Measurements from ENCODE around the gene MFSD1. TPM values are rescaled to one million over a fixed set of nuclear protein-coding genes. Genes with fewer than 3 reads are reported as not detected.
A peak's percentile ranks its signal among the peaks of the same experiment; 100 is the strongest.

MFSD1 gene
- total and polyA plus RNA-seq, 9 donors, result 24.0 to 38.0 (median 26.8) TPM

DNA sequence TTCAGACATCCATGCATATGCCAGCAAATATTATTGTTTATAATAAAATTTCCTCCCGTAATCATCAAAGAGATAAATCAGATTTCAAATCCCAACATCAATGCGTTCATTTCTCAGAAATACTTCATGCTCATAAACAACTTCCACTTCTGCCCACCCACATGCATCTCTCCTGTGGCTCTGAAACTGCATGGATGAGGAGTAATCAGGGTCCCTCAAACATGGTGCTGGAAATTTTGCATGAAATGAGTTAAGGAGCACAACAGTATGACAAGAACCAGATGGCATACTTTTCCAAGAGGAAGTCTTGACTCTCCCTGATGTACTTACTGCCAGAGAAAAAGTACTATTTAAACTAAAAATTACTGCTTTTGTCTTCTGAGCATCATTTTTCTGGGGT, 26.9 kb upstream of the MFSD1 start:
- no peaks in the 10 kb centered on the region for H3K27me3 ChIP-seq (ENCODE audit: control insufficient read depth, insufficient read depth, low read length)
- DNase-seq, result peak; percentile 59
- H3K4me3 ChIP-seq (ENCODE audit: low read length), result no peak overlapping the region
- no peaks in the 10 kb centered on the region for H3K9me3 ChIP-seq (replicated peaks; ENCODE audit: control insufficient read depth, low read depth, low read length)
- no peaks in the 10 kb centered on the region for H3K36me3 ChIP-seq (ENCODE audit: control insufficient read depth, insufficient read depth, low read length)
- H3K27ac ChIP-seq (ENCODE audit: low read length), result peak overlapping the region; percentile 66
- H3K4me1 ChIP-seq (ENCODE audit: control insufficient read depth, insufficient read depth, low read length), result peaks cover 11% of the 10 kb centered on the region
- no CpG with 5 or more reads among the region's 2 CpGs for WGBS (ENCODE audit: insufficient coverage)

GRCh38 chr3:158775426-158776410, 26.1 kb upstream of the MFSD1 start:
- DNase-seq, result no peak
- Histone ChIP-seq H3K27me3 (ENCODE audit: control insufficient read depth, insufficient read depth, low read length) (no peaks in the 10 kb centered on the region), H3K4me3 (ENCODE audit: low read length) (no peak overlapping the region), H3K4me1 (ENCODE audit: control insufficient read depth, insufficient read depth, low read length) (peaks cover 6% of the 10 kb centered on the region), H3K36me3 (ENCODE audit: control insufficient read depth, insufficient read depth, low read length) (no peaks in the 10 kb centered on the region), H3K9me3 (replicated peaks; ENCODE audit: control insufficient read depth, low read depth, low read length) (no peaks in the 10 kb centered on the region), H3K27ac (ENCODE audit: low read length) (no peak overlapping the region)
- 100% methylated on average over 2 of the region's 3 CpGs for WGBS (ENCODE audit: insufficient coverage)

GRCh38 chr3:158776531-158776930, 25.3 kb upstream of the MFSD1 start:
- 100% methylated on average over 3 of the region's 7 CpGs for WGBS (ENCODE audit: insufficient coverage)
- H3K4me3 ChIP-seq (ENCODE audit: low read length), result no peak overlapping the region
- H3K27ac ChIP-seq (ENCODE audit: low read length), result no peak overlapping the region

DNA sequence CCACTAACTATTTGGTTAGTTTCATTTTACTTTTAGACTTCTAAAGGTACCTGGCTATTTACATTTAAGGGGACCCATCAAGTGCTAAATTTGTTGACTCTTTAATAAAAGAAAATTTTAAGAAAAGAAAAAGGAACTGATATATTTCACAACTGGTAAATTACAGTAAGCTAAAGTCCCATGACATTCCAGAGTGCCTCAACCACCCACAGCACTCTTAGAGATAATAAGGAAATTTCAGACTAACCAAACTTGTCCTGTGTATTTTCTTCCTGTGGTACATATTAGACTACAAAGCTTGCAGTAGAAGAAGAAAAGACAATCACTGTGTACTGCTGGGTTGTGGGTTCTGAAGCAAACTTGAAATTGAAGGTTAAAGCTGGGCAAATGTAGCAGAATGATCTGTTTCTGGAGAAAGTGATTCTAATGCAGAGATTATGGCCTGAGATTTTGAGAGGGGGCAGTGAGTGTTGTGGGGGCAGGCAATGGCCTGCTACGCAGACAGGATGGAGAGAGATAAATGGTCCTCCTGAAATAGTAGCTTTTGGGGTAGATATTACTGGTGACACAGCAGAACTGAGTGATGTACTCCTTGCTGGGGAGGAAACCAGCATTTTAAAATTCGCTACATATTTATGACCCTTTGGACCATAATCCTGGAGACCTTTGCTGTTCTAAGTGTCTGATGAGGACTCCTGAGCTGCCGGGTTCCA, 24.5 kb upstream of the MFSD1 start:
- Histone ChIP-seq H3K27ac (ENCODE audit: low read length) (no peak overlapping the region), H3K4me3 (ENCODE audit: low read length) (no peak overlapping the region), H3K27me3 (ENCODE audit: control insufficient read depth, insufficient read depth, low read length) (no peaks in the 10 kb centered on the region), H3K9me3 (replicated peaks; ENCODE audit: control insufficient read depth, low read depth, low read length) (no peaks in the 10 kb centered on the region), H3K36me3 (ENCODE audit: control insufficient read depth, insufficient read depth, low read length) (no peaks in the 10 kb centered on the region), H3K4me1 (ENCODE audit: control insufficient read depth, insufficient read depth, low read length) (peaks cover 3% of the 10 kb centered on the region)
- DNase-seq, result no peak
- WGBS (ENCODE audit: insufficient coverage), result 90% methylated on average over 2 of the region's 3 CpGs

More at GRCh38 chr3:158776531-158776930, 25.3 kb upstream of the MFSD1 start:
- no peak for DNase-seq
- Histone ChIP-seq H3K27me3 (ENCODE audit: control insufficient read depth, insufficient read depth, low read length) (no peaks in the 10 kb centered on the region), H3K9me3 (replicated peaks; ENCODE audit: control insufficient read depth, low read depth, low read length) (no peaks in the 10 kb centered on the region), H3K4me1 (ENCODE audit: control insufficient read depth, insufficient read depth, low read length) (peaks cover 5% of the 10 kb centered on the region), H3K36me3 (ENCODE audit: control insufficient read depth, insufficient read depth, low read length) (no peaks in the 10 kb centered on the region)

DNA sequence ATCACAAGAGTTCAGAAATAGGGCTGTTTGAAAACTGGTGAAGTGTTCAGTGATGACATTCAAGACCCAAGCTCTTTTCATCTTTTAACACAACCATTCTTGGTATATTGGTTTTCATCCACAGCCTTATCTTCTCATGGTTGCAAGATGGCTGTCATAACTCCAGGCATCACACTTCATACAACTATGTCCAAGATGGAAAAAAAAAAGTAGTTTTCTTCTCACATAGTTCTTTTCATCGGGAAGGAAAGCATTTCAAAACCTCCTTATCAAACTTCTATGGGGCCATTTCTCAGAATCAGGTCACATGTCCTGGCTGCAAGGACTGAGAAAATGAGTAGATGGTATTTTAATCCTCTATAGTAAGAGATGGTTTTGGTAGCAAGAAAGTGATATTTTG, 21.1 kb upstream of the MFSD1 start:
- no peaks in the 10 kb centered on the region for H3K4me1 ChIP-seq (ENCODE audit: control insufficient read depth, insufficient read depth, low read length)
- H3K9me3 ChIP-seq (replicated peaks; ENCODE audit: control insufficient read depth, low read depth, low read length), result no peaks in the 10 kb centered on the region
- WGBS (ENCODE audit: insufficient coverage), result no CpG with 5 or more reads among the region's 1 CpG
- H3K36me3 ChIP-seq (ENCODE audit: control insufficient read depth, insufficient read depth, low read length), result no peaks in the 10 kb centered on the region
- H3K27me3 ChIP-seq (ENCODE audit: control insufficient read depth, insufficient read depth, low read length), result no peaks in the 10 kb centered on the region
- no peak overlapping the region for H3K27ac ChIP-seq (ENCODE audit: low read length)
- no peak overlapping the region for H3K4me3 ChIP-seq (ENCODE audit: low read length)
- no peak for DNase-seq

- no peaks in the 10 kb centered on the region for H3K4me1 ChIP-seq (ENCODE audit: control insufficient read depth, insufficient read depth, low read length)
- DNase-seq, result no peak
- H3K36me3 ChIP-seq (ENCODE audit: control insufficient read depth, insufficient read depth, low read length), result no peaks in the 10 kb centered on the region
- H3K9me3 ChIP-seq (replicated peaks; ENCODE audit: control insufficient read depth, low read depth, low read length), result no peaks in the 10 kb centered on the region
- H3K27ac ChIP-seq (ENCODE audit: low read length), result no peak overlapping the region
- 100% methylated on average over 2 of the region's 2 CpGs for WGBS (ENCODE audit: insufficient coverage)
- no peaks in the 10 kb centered on the region for H3K27me3 ChIP-seq (ENCODE audit: control insufficient read depth, insufficient read depth, low read length)
- no peak overlapping the region for H3K4me3 ChIP-seq (ENCODE audit: low read length)
Measured at GRCh38 chr3:158781191-158781590, 20.7 kb upstream of the MFSD1 start.

- no peak for DNase-seq
- H3K4me1 ChIP-seq (ENCODE audit: control insufficient read depth, insufficient read depth, low read length), result no peaks in the 10 kb centered on the region
- WGBS (ENCODE audit: insufficient coverage), result no CpG with 5 or more reads among the region's 1 CpG
- H3K4me3 ChIP-seq (ENCODE audit: low read length), result no peak overlapping the region
- H3K27ac ChIP-seq (ENCODE audit: low read length), result no peak overlapping the region
- H3K27me3 ChIP-seq (ENCODE audit: control insufficient read depth, insufficient read depth, low read length), result no peaks in the 10 kb centered on the region
- no peaks in the 10 kb centered on the region for H3K9me3 ChIP-seq (replicated peaks; ENCODE audit: control insufficient read depth, low read depth, low read length)
- no peaks in the 10 kb centered on the region for H3K36me3 ChIP-seq (ENCODE audit: control insufficient read depth, insufficient read depth, low read length)
Measured at GRCh38 chr3:158781849-158782248, 20.0 kb upstream of the MFSD1 start.

- Histone ChIP-seq H3K4me3 (ENCODE audit: low read length) (no peak overlapping the region), H3K27me3 (ENCODE audit: control insufficient read depth, insufficient read depth, low read length) (no peaks in the 10 kb centered on the region), H3K27ac (ENCODE audit: low read length) (no peak overlapping the region), H3K36me3 (ENCODE audit: control insufficient read depth, insufficient read depth, low read length) (no peaks in the 10 kb centered on the region), H3K4me1 (ENCODE audit: control insufficient read depth, insufficient read depth, low read length) (no peaks in the 10 kb centered on the region), H3K9me3 (replicated peaks; ENCODE audit: control insufficient read depth, low read depth, low read length) (no peaks in the 10 kb centered on the region)
- DNase-seq, result no peak
- WGBS (ENCODE audit: insufficient coverage), result no CpG with 5 or more reads among the region's 3 CpGs
Measured at GRCh38 chr3:158782283-158782989, 19.4 kb upstream of the MFSD1 start.

DNA sequence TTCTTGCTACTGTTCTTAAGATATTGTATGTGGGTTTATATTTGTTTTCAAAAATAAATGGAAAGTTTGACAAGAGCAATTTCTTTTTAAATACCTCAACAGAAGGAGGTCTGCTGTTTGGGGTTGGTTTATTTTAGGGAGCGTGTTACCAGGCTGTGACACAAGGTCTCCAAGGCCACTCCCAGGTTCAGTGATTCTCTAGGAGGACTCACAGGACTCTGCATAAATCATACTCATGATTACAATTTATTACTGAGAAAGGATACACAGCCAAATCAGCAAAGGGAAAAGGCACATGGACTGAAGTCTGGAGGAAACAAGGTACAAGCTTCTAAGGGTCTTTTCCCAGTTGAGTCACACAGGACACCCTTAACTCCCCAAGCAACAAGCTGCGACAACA, 18.8 kb upstream of the MFSD1 start:
- Histone ChIP-seq H3K9me3 (replicated peaks; ENCODE audit: control insufficient read depth, low read depth, low read length) (no peaks in the 10 kb centered on the region), H3K4me1 (ENCODE audit: control insufficient read depth, insufficient read depth, low read length) (no peaks in the 10 kb centered on the region), H3K36me3 (ENCODE audit: control insufficient read depth, insufficient read depth, low read length) (no peaks in the 10 kb centered on the region), H3K27me3 (ENCODE audit: control insufficient read depth, insufficient read depth, low read length) (no peaks in the 10 kb centered on the region), H3K27ac (ENCODE audit: low read length) (no peak overlapping the region), H3K4me3 (ENCODE audit: low read length) (no peak overlapping the region)
- no peak for DNase-seq
- WGBS (ENCODE audit: insufficient coverage), result no CpG with 5 or more reads among the region's 2 CpGs

DNA sequence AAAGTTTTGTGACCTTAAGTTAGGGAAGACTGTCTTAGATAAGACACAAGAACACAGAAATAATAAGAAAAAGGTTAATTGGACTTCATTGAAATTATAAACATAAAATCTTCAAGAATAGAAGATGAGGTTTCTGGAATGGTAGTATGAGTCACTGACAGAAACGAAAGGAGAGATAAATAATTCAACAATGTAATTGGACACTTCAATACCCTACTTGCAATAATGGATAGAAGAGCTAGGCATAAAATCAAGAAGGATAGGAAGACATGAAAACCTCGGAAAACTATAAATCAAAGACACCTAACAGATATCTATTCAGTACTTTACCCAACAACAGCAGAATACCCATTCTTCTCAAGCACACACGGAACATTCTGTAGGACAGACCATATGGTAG, 15.9 kb upstream of the MFSD1 start:
- no peaks in the 10 kb centered on the region for H3K27me3 ChIP-seq (ENCODE audit: control insufficient read depth, insufficient read depth, low read length)
- H3K9me3 ChIP-seq (replicated peaks; ENCODE audit: control insufficient read depth, low read depth, low read length), result no peaks in the 10 kb centered on the region
- peaks cover 1% of the 10 kb centered on the region for H3K4me1 ChIP-seq (ENCODE audit: control insufficient read depth, insufficient read depth, low read length)
- H3K36me3 ChIP-seq (ENCODE audit: control insufficient read depth, insufficient read depth, low read length), result no peaks in the 10 kb centered on the region
- WGBS (ENCODE audit: insufficient coverage), result no CpG with 5 or more reads among the region's 3 CpGs
- H3K4me3 ChIP-seq (ENCODE audit: low read length), result no peak overlapping the region
- no peak overlapping the region for H3K27ac ChIP-seq (ENCODE audit: low read length)
- no peak for DNase-seq

Measured in muscle of leg (tissue), 11 donors.